ENCODE data around the gene OTUB2.

Gene OTUB2

DNA sequence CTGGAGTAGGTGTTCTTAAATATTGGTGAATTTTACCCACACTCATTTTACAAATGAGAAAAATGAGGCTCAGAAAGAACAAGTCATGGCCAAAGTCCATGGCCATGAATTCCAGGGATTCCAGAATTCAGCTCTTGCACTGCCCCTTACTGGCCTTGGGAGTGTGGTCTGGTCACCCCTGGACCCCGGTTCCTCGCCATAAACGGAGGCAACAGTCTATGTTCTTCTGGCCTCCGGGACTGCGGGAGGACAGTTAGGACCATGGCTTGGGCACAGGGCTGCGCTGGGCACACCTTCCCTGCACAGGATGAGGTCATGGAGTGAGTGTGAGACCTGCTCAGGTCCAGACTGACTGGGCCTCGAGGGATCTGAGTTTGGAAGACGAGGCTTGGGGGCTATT is 22.1 kb upstream of the OTUB2 start:
- Mint-ChIP-seq H3K27me3 (peaks cover 34% of the 10 kb centered on the region), H3K27ac (peak overlapping the region in 1 of 2 donors; percentile 4), H3K4me3 (no peak overlapping the region), H3K4me1 (peaks cover 47% of the 10 kb centered on the region), H3K9me3 (no peaks in the 10 kb centered on the region)
- no peak for DNase-seq
- no peak for ATAC-seq

DNA sequence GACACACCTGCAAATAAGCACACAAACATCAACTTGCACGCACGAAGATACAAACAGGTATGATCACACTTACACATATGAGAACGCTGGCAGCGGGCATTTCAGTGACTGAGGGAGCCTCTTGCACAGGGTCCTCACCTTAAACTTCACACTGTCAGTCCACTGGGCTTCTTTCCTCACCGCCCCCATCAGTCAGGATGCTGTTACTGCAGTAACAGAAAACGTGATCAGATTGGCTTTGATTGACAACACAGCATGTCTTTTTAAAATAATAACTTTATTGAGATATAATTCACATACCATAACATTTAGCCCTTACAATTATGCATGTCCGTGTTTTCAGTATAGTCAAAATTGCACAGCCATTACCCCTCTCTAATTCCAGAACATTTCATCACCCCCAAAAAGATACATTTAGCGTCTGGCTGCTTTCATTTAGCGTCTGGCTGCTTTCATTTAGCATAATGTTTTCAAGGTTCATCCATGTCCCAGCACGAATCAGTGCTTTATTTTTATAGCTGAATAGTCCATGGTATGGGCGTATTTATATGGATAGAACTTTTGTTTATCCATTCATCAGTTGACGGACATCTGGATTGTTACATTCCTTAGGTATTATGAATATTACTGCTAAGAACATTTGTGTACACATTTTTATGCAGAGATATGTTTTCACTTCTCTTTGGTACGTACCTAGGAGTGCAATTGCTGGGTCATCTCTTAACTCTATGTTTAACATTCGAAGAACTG is 20.6 kb upstream of the OTUB2 start:
- H3K27me3 Mint-ChIP-seq = peaks cover 49% of the 10 kb centered on the region
- ATAC-seq = no peak
- no peaks in the 10 kb centered on the region for H3K9me3 Mint-ChIP-seq
- H3K4me3 Mint-ChIP-seq = no peak overlapping the region
- H3K4me1 Mint-ChIP-seq = peaks cover 47% of the 10 kb centered on the region
- H3K27ac Mint-ChIP-seq = no peak overlapping the region
- DNase-seq = peak in 1 of 2 donors; percentile 27

DNA sequence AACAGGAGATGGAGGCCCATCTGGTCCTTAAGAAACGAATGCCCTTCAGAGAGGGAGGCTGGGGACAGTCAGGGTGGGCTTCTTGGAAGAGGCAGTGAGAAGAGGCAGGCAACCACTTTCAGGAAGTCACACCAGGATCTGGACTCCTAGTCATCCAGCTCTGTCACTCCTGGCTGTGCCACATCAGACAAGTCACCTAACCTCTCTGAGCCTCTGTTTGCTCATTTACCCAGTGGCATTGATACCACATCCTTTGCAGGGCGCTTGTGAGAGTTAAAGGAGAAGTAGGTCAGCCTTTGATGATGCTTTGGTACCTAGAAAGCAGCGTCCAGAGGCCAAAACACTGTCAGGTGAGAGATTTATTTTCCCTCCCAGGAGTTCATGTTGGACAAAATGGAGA is 17.9 kb upstream of the OTUB2 start:
- no peak overlapping the region for H3K4me3 Mint-ChIP-seq
- H3K9me3 Mint-ChIP-seq = no peaks in the 10 kb centered on the region
- ATAC-seq (peak; percentile 74), DNase-seq (no peak)
- H3K27ac Mint-ChIP-seq = no peak overlapping the region
- peaks cover 52% of the 10 kb centered on the region for H3K4me1 Mint-ChIP-seq
- H3K27me3 Mint-ChIP-seq = peaks cover 48% of the 10 kb centered on the region

- H3K27ac Mint-ChIP-seq = no peak overlapping the region
- ATAC-seq (no peak), DNase-seq (no peak)
- H3K9me3 Mint-ChIP-seq = no peaks in the 10 kb centered on the region
- H3K4me3 Mint-ChIP-seq = no peak overlapping the region
- peaks cover 42% of the 10 kb centered on the region for H3K27me3 Mint-ChIP-seq
- peaks cover 52% of the 10 kb centered on the region for H3K4me1 Mint-ChIP-seq
Observed at GRCh38 chr14:94009767-94010166, 16.4 kb upstream of the OTUB2 start.

DNA sequence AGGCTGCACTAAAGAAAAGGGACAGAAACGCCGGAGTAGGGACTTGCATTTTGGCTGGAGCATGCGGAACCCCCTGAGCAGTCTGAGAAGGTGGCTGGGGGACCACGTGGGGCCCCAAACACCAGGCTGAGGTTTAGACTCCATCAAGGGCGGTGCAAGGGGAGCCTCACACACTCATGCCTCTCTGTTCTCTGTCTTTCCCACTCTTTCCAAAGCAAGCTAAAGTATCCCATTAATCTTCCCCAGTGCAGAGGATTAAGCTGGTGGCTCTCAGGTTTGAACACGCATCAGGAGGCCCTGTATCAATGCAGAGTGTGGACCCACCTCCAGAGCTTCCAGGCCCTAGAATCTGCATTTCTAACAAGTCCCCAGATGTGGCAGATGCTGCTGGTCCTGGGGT is 15.5 kb upstream of the OTUB2 start:
- H3K4me3 Mint-ChIP-seq = no peak overlapping the region
- H3K27ac Mint-ChIP-seq = no peak overlapping the region
- no peak for DNase-seq
- H3K4me1 Mint-ChIP-seq = peaks cover 48% of the 10 kb centered on the region
- ATAC-seq = no peak
- no peaks in the 10 kb centered on the region for H3K9me3 Mint-ChIP-seq
- H3K27me3 Mint-ChIP-seq = peaks cover 35% of the 10 kb centered on the region

- H3K9me3 Mint-ChIP-seq = no peaks in the 10 kb centered on the region
- DNase-seq (no peak), ATAC-seq (peak; percentile 53)
- peaks cover 39% of the 10 kb centered on the region for H3K27me3 Mint-ChIP-seq
- H3K27ac Mint-ChIP-seq = peak overlapping the region in 1 of 2 donors; percentile 9
- peaks cover 48% of the 10 kb centered on the region for H3K4me1 Mint-ChIP-seq
- H3K4me3 Mint-ChIP-seq = peak overlapping the region; percentile 19 to 44
Observed at GRCh38 chr14:94011795-94012194, 14.3 kb upstream of the OTUB2 start.

DNA sequence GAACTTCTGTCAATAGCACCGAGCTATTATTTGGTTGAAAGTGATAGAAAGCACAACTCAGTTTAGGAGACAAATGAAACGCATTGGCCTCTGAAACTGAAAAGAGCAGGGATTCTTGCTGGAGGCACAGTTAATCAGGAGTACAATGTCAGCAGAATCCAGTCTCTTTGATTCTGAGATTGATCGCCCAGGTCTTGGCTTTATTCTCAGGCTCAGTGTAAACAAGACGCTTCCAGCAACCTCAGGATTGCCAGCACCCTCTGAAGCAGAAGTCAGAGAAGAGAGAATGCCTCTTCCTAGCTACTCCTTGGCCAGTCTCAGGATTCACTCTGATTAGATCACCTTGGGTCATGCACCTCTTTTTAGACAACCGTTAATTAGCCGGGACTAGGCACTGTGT is 11.8 kb upstream of the OTUB2 start:
- ATAC-seq = no peak
- Mint-ChIP-seq H3K4me3 (no peak overlapping the region), H3K4me1 (peaks cover 32% of the 10 kb centered on the region), H3K9me3 (no peaks in the 10 kb centered on the region), H3K27ac (no peak overlapping the region), H3K27me3 (peaks cover 44% of the 10 kb centered on the region)
- no peak for DNase-seq

DNA sequence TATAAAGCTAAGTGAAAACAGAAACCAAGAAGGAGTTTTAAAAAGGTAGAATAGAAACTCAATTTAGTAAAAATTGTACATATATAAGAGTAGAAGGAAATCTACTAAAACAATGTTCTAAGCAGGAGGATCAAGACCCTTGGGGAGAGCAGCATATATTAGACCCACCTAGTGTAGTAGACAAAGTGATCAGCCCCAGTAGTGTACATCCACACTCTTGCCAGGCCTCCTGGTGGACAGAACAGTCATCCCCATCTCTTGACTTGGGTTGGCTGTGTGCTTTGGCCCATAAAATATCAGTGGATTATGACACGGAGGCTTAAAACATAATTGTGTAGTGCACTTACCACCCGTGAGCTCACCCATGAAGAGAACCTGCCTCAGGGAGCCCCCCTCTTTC is 10.9 kb upstream of the OTUB2 start:
- Mint-ChIP-seq H3K27me3 (peaks cover 35% of the 10 kb centered on the region), H3K27ac (no peak overlapping the region), H3K9me3 (no peaks in the 10 kb centered on the region)

GRCh38 chr14:94016446-94016976 is 9.6 kb upstream of the OTUB2 start:
- Mint-ChIP-seq H3K27me3 (peaks cover 23% of the 10 kb centered on the region), H3K9me3 (no peaks in the 10 kb centered on the region), H3K4me3 (no peak overlapping the region), H3K27ac (no peak overlapping the region), H3K4me1 (peaks cover 23% of the 10 kb centered on the region)
- no peak for DNase-seq
- ATAC-seq = no peak

More for the DNA sequence above, 10.9 kb upstream of the OTUB2 start:
- ATAC-seq (no peak), DNase-seq (no peak)
- Mint-ChIP-seq H3K4me3 (no peak overlapping the region), H3K4me1 (peaks cover 23% of the 10 kb centered on the region)

DNA sequence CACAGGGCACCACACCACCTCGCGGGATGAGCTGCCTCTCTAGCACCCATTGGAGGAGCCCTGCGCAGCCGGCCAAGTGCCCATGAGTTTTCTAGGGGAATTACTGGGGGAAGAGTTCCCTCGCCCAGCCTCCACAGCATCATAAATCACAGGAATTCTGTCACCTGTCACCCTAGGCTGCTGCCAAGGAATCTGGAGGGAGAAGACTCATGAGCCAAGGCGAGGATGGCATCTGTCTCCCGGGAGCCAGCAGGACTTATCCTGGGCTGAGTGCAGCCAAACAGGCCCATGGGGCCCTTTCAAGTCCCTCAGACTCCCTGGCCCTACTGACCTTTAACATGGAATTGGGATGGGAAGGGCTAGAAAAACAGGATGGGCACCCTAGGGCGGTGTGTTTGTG is 7.8 kb upstream of the OTUB2 start:
- H3K4me3 Mint-ChIP-seq = no peak overlapping the region
- ATAC-seq = no peak
- peak overlapping the region in 1 of 2 donors; percentile 19 for H3K27ac Mint-ChIP-seq
- no peaks in the 10 kb centered on the region for H3K9me3 Mint-ChIP-seq
- H3K4me1 Mint-ChIP-seq = peaks cover 29% of the 10 kb centered on the region
- H3K27me3 Mint-ChIP-seq = peaks cover 30% of the 10 kb centered on the region
- no peak for DNase-seq

GRCh38 chr14:94019329-94019728 is 6.8 kb upstream of the OTUB2 start:
- Mint-ChIP-seq H3K27me3 (peaks cover 37% of the 10 kb centered on the region), H3K27ac (no peak overlapping the region), H3K4me1 (peaks cover 29% of the 10 kb centered on the region), H3K9me3 (no peaks in the 10 kb centered on the region), H3K4me3 (no peak overlapping the region)
- DNase-seq (no peak), ATAC-seq (no peak)

- ATAC-seq (no peak), DNase-seq (no peak)
- Mint-ChIP-seq H3K4me3 (no peak overlapping the region), H3K9me3 (no peaks in the 10 kb centered on the region), H3K27ac (no peak overlapping the region), H3K27me3 (peaks cover 31% of the 10 kb centered on the region), H3K4me1 (peaks cover 29% of the 10 kb centered on the region)
Observed at GRCh38 chr14:94020267-94020666, 5.9 kb upstream of the OTUB2 start.

DNA sequence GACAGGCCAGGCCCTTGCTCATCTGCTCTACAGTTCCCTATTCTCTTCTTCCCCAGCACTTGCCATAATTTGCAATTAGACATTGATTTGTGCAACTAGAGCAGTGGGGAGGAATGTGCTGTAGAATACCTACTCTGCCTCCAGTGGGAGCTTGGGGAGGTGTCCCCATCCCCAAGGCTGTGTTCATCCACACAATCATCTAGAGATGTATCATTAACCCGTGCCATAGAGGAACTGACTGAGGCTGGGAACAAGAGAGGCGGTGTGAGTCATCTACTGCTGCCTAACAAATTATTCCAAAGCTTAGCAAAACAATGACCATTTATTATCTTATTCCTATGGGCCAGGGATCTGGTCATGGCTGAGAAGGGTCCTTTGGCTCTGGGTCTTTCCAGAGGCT is 5.1 kb upstream of the OTUB2 start:
- ATAC-seq = no peak
- Mint-ChIP-seq H3K27me3 (peaks cover 31% of the 10 kb centered on the region), H3K4me1 (peaks cover 32% of the 10 kb centered on the region)

DNA sequence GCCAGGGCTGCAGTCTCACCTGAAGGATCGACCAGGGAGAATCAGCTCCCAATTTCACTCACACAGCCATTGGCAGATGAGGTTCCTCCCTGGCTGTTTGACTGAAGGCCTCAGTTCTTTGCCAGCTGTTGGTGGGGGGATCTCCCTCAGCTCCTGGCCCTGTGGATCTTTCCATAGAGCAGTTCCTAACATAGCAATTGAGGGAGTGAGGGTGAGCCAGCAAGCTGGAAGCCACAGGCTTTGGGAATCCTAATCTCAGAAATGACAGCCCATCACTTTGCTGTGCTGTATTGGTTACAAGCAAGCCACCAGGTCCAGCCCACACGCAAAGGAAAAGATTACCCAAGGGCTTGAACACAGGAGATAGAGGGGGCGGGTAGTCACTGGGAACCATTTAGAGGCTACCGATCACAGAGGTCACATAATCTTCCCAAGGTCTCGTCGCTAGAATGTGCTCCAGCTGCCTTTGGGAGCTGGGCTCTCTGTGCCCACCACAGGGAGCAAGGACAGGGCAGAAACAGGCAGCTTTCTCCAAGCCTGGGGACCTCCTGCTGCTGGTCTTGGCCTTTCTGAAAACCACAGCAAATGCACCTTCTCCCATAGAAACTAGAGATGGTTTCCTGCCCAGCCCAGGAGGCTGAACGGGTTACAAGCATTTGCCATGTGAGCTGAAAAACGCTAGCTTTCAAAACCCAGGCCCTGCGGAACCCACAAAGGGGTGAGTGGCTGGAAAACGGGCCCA is 4.6 kb upstream of the OTUB2 start:
- peak; percentile 52 for ATAC-seq
- H3K4me3 Mint-ChIP-seq = peak overlapping the region; percentile 26 to 30
- peak overlapping the region in 1 of 2 donors; percentile 34 for H3K27ac Mint-ChIP-seq
- peaks cover 34% of the 10 kb centered on the region for H3K4me1 Mint-ChIP-seq
- DNase-seq = peak in 1 of 2 donors; percentile 42
- no peaks in the 10 kb centered on the region for H3K9me3 Mint-ChIP-seq
- H3K27me3 Mint-ChIP-seq = peaks cover 28% of the 10 kb centered on the region

More for the DNA sequence above, 5.1 kb upstream of the OTUB2 start:
- Mint-ChIP-seq H3K9me3 (no peaks in the 10 kb centered on the region), H3K27ac (peak overlapping the region in 1 of 2 donors; percentile 34), H3K4me3 (no peak overlapping the region)
- DNase-seq = no peak

DNA sequence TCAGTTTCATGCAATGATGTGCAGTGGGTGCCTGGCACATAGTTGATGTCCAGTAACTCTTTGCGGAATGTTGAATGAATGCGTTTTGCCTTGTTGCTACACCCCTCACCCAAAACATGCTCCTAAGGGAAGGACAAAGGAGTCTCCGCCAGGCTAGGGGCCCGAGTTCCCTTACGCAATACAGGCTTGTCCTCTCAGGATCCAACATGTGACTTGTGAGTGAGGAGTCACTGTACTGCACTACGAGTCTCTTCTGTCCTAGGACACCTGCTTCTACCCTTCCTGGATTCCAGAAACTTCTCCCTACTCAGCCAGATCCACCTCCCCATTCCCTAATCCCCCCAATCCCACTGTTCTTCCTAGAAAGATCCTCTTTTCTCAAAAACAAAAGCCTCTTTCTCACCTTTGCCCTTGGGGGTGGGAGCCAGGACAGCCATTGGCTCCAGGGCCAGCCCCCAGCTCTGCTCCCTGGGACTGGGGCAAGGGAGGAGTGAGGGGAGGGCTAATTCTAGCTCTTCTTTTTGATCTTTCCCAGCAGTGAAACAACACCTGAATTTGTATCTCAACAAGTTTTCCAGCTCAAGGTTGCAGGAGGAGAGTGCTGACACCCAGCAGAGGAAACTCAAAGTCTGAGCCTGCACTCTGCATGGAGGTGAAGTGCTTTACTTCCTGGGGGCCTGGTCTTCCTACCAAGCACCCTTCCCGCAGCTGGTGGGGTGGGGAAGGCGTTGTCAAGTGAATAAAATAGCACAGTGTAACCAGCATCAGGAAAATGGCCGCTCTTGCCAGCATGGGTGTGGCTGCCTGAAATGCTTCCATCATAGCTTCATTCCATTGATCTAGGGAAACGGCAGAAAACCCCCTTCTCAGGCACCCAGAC is 3.4 kb upstream of the OTUB2 start:
- Mint-ChIP-seq H3K4me3 (peak overlapping the region in 1 of 2 donors; percentile 34), H3K27ac (peak overlapping the region in 1 of 2 donors; percentile 78), H3K27me3 (peaks cover 19% of the 10 kb centered on the region), H3K9me3 (no peaks in the 10 kb centered on the region), H3K4me1 (peaks cover 34% of the 10 kb centered on the region)
- ATAC-seq (no peak), DNase-seq (no peak)
